WERI-Rb-1 (cell line): ENCODE results near the gene TRPC3.

Experiments used
- DNase-seq: peaks from one replicate; pipeline ENCODE4 v3.0.0-alpha.2; 2020
- H3K27ac ChIP-seq: fragments of 250-450 bp; sonication (Bioruptor Pico); 2 replicates; pipeline ENCODE4 v1.5.1; 2020; ENCODE audit warnings: mild to moderate bottlenecking, moderate library complexity
- H3K27me3 ChIP-seq: fragments of 250-450 bp; sonication (Bioruptor Pico); 2 replicates; pipeline ENCODE4 v1.5.1; 2021; ENCODE audit warnings: mild to moderate bottlenecking, low read depth, moderate library complexity; ENCODE audit not compliant: insufficient read depth, severe bottlenecking
- H3K36me3 ChIP-seq: fragments of 250-450 bp; sonication (Bioruptor Pico); 2 replicates; pipeline ENCODE4 v1.5.1; 2020; ENCODE audit warnings: mild to moderate bottlenecking, moderate library complexity
- H3K4me3 ChIP-seq: 2 replicates; pipeline ENCODE4 v1.5.1; 2011; ENCODE audit warnings: low read depth, mild to moderate bottlenecking, control low read depth, low read length
- H3K9me3 ChIP-seq: fragments of 250-450 bp; sonication (Bioruptor Pico); 2 replicates; pipeline ENCODE4 v1.5.1; 2021; ENCODE audit warnings: mild to moderate bottlenecking, moderate library complexity; ENCODE audit not compliant: severe bottlenecking
- CTCF ChIP-seq: IDR thresholded peaks from 2 replicates; pipeline ENCODE4 v1.5.1; 2011; ENCODE audit warnings: low read depth, mild to moderate bottlenecking, control low read depth, inconsistent platforms, low read length

TRPC3 gene

GRCh38 chr4:121951521-121952110 lies at the start of gene TRPC3:
Gene TRPC3 (minus strand): TSS chr4:121952060. CDS start chr4:121951680, 380 bp downstream.
- no peak for TF ChIP-seq CTCF
- Histone ChIP-seq H3K9me3 (no peaks in the 10 kb centered on the region), H3K27me3 (peaks cover 18% of the 10 kb centered on the region), H3K36me3 (no peaks in the 10 kb centered on the region), H3K4me3 (peak within 1 kb of the TSS; percentile 66), H3K27ac (no peak within 1 kb of the TSS)
- DNase-seq, result peak; percentile 48

DNA sequence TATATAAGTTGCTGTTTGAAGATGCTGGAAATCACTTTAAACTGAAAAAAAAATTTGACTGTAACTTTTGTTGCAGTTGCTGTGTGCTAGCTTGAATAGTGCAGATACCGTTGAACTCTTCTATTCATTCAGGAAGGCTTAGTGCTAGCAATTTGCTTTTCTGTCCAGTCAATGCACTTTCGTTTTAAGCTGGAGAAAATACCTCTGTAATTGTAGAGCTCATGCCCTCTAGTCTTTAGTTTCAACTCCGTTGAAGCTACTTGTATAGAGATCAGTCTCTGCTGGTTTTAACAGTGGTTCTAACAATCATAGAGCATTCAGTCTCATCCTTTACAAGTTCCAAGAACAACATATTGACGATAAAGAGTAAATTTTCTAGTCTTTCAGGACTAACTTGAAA lies 49.0 kb upstream of the TRPC3 start:
- TF ChIP-seq CTCF, result no peak
- no peaks in the 10 kb centered on the region for H3K9me3 ChIP-seq
- no peak overlapping the region for H3K27ac ChIP-seq
- no peak overlapping the region for H3K4me3 ChIP-seq
- DNase-seq, result no peak
- H3K36me3 ChIP-seq, result no peaks in the 10 kb centered on the region
- H3K27me3 ChIP-seq, result no peaks in the 10 kb centered on the region

- no peaks in the 10 kb centered on the region for H3K27me3 ChIP-seq
- TF ChIP-seq CTCF, result no peak
- no peaks in the 10 kb centered on the region for H3K36me3 ChIP-seq
- no peak overlapping the region for H3K4me3 ChIP-seq
- no peak overlapping the region for H3K27ac ChIP-seq
- peak; percentile 21 for DNase-seq
- no peaks in the 10 kb centered on the region for H3K9me3 ChIP-seq
Measured at GRCh38 chr4:121998024-121998423, 46.2 kb upstream of the TRPC3 start.

GRCh38 chr4:121995790-121996537 lies 44.1 kb upstream of the TRPC3 start:
- Histone ChIP-seq H3K9me3 (no peaks in the 10 kb centered on the region), H3K27me3 (no peaks in the 10 kb centered on the region), H3K36me3 (no peaks in the 10 kb centered on the region), H3K4me3 (no peak overlapping the region), H3K27ac (no peak overlapping the region)
- DNase-seq, result no peak
- TF ChIP-seq CTCF, result no peak

DNA sequence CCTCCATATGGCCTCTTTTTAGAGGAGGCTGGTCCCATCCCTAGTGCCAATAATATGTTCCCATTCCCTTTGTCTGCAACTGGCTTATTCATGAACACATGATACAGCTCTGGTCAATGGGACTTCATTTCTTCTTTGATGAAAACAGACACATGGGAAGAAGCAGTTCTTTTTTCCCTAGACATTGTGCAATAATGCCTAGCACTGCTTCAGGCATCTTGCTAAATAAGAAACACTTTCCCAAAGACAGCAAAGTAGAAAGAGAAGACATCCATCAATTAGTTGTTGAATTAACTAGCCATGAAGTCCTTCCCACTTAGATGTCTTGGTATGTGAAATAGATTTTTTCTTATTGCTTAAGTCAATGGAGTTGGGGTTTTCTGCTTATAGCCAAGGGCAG lies 40.1 kb upstream of the TRPC3 start:
- no peak for TF ChIP-seq CTCF
- Histone ChIP-seq H3K36me3 (no peaks in the 10 kb centered on the region), H3K27ac (no peak overlapping the region)

More for the DNA sequence above, 40.1 kb upstream of the TRPC3 start:
- no peak overlapping the region for H3K4me3 ChIP-seq
- no peak for DNase-seq
- no peaks in the 10 kb centered on the region for H3K27me3 ChIP-seq
- no peaks in the 10 kb centered on the region for H3K9me3 ChIP-seq
